ENCODE data around the gene FOXQ1. TPM values are rescaled to one million over a fixed set of nuclear protein-coding genes. Genes with fewer than 3 reads are reported as not detected.

Gene FOXQ1
- total RNA-seq, 2 donors from 2014 or later: 4.9 to 17.4 TPM

DNA sequence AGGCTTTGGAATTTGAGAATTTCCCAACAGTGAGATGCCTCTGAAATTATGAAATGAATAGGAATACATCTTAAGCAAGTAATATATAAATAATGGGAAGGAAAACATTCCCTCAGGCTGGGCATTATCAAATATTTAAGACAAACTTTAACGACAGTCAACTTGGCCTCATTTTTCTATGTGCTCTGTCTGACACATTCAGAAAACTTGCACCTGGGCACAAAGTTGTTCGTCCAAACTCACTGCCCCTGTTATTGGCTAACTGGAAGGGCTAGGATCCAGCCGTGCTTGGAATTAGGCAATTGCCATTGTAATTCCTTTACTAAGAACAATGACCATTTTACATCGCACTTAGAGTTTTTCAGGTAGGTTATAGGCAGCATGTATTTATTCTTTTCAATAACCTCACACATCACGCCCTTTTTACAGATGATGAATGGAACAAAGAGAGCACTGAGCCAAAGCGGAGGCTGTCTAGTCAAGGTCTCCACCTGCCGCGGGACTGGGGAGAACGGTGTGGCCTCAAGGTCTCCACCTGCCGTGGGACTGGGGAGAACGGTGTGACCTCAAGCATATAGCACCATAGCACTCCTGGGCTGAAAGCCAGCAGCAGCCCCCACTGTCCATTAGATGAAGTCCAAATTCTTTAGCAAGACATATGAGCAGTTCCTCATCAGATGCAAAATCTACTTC, 40.7 kb upstream of the FOXQ1 start:
- intact Hi-C loops (cut with DNase I): no loop called here
- Histone ChIP-seq H3K9me3 (no peaks in the 10 kb centered on the region), H3K27me3 (no peaks in the 10 kb centered on the region), H3K4me1 (no peaks in the 10 kb centered on the region), H3K27ac (peak overlapping the region in 1 of 4 donors; percentile 21), H3K36me3 (replicated peaks in 1 of 2; ENCODE audit: insufficient read depth in 1 of 2, low read depth in 2 of 2) (no peaks in the 10 kb centered on the region), H3K4me3 (no peak overlapping the region)
- 15 to 26% methylated on average over 11 of the region's 11 CpGs for WGBS, 2 donors
- TF ChIP-seq POLR2A (IDR thresholded peaks at IDR 0.05): no peak
- TF ChIP-seq, protein P1, sequence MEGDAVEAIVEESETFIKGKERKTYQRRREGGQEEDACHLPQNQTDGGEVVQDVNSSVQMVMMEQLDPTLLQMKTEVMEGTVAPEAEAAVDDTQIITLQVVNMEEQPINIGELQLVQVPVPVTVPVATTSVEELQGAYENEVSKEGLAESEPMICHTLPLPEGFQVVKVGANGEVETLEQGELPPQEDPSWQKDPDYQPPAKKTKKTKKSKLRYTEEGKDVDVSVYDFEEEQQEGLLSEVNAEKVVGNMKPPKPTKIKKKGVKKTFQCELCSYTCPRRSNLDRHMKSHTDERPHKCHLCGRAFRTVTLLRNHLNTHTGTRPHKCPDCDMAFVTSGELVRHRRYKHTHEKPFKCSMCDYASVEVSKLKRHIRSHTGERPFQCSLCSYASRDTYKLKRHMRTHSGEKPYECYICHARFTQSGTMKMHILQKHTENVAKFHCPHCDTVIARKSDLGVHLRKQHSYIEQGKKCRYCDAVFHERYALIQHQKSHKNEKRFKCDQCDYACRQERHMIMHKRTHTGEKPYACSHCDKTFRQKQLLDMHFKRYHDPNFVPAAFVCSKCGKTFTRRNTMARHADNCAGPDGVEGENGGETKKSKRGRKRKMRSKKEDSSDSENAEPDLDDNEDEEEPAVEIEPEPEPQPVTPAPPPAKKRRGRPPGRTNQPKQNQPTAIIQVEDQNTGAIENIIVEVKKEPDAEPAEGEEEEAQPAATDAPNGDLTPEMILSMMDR (IDR thresholded peaks at IDR 0.05): no peak
- DNase-seq (peak in 3 of 4 donors; percentile 55 to 70 (median 58)), ATAC-seq (peak; percentile 33)

DNA sequence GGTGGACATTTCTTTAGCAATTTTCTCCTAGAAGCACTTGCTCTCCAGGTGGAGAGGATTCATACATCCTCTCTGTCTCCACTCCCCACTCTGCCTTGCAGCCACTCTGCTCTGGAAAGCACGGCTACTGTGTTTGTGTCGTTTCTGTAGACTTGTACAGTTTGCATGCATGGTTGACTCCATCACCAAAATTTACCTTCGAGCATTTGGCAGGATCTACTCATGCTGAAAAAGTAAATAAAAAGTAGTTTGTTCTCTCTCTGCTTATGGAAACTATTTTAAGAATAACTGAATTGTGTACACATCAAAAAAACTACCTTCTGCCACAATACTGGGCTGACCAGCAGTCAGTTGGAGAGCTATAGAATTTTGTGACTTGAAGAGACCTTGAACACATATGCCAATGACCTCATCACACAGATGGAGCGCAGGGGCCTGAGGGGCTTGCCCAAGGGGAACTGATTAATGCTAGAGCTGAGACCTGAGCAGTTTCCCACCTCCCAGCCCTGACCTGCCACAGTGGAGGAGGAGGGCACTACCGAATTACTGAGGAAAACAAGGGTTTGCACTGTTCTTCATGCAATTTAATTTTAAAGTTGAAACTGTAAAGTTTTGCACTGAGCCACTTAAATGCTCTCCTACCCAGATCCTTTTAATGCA, 33.7 kb upstream of the FOXQ1 start:
- no peak overlapping the region for H3K27ac ChIP-seq
- no peaks in the 10 kb centered on the region for H3K9me3 ChIP-seq
- ATAC-seq: no peak
- TF ChIP-seq, protein P1 (IDR thresholded peaks at IDR 0.05): no peak
- no peak for TF ChIP-seq POLR2A (IDR thresholded peaks at IDR 0.05)
- 53 to 60% methylated on average over 5 of the region's 5 CpGs for WGBS, 2 donors
- intact Hi-C loops (cut with DNase I): no loop called here
- H3K4me1 ChIP-seq: peaks cover 2% of the 10 kb centered on the region
- H3K27me3 ChIP-seq: no peaks in the 10 kb centered on the region
- no peaks in the 10 kb centered on the region for H3K36me3 ChIP-seq (replicated peaks in 1 of 2; ENCODE audit: insufficient read depth in 1 of 2, low read depth in 2 of 2)
- no peak for DNase-seq
- H3K4me3 ChIP-seq: no peak overlapping the region

DNA sequence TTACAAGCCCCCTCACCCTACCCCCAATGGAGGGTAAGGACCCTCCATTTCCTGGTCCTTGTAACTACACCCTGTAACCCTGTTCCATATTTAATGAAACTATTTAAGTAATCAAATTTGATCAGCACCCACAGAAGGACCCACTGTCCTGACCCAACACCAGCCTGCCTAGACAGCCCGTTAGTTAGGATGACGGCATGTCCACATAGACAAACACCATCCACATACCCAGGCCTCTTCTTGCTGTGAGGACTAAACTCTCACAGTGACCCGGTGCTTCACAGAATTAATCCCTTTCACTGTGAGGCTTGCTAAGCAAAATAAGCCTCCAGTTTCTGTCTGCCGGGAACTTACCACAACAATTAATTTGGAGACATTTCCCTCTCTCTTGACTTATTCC, 32.8 kb upstream of the FOXQ1 start:
- no peak overlapping the region for H3K27ac ChIP-seq
- no peaks in the 10 kb centered on the region for H3K9me3 ChIP-seq
- ATAC-seq (no peak), DNase-seq (no peak)
- intact Hi-C loops (cut with DNase I): no loop called here
- H3K4me3 ChIP-seq: no peak overlapping the region
- H3K4me1 ChIP-seq: peaks cover 9% of the 10 kb centered on the region
- no peaks in the 10 kb centered on the region for H3K27me3 ChIP-seq
- TF ChIP-seq, protein P1 (IDR thresholded peaks at IDR 0.05): no peak
- no peak for TF ChIP-seq POLR2A (IDR thresholded peaks at IDR 0.05)
- H3K36me3 ChIP-seq (replicated peaks in 1 of 2; ENCODE audit: insufficient read depth in 1 of 2, low read depth in 2 of 2): no peaks in the 10 kb centered on the region
- WGBS, 2 donors: 88 to 90% methylated on average over 4 of the region's 4 CpGs

DNA sequence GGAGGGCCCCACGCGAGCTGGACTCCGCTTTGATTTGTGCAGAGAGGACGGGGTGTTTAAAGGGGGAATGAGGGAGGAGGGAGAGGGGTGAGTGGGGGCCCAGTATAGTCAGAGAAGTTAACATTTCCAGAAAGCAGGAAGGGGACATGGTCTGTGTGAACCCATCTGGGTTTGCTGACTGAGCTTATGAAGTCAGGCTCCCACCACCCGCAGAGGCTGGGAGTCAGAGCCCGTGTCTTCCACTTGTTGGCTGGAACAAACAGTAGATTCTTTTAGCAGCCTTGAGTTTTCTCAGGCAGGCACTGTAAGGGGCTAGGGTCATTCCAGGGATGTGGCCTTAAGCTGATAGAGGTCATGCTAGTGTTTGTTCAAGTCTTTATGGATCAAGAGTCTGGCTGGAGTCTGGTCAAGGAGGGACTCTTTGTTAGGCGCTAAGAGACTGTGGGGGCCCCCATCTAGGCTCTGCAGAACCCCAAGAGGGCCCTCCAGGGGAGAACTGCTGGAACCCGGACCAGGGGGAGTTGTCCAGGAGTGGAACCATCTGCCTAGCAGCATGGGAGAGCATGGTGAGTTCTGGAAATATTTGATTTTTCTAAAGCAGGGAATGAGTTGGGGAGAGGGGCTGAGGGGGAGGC, 31.1 kb upstream of the FOXQ1 start:
- Histone ChIP-seq H3K27ac (no peak overlapping the region), H3K27me3 (no peaks in the 10 kb centered on the region), H3K9me3 (no peaks in the 10 kb centered on the region), H3K36me3 (replicated peaks in 1 of 2; ENCODE audit: insufficient read depth in 1 of 2, low read depth in 2 of 2) (no peaks in the 10 kb centered on the region), H3K4me3 (no peak overlapping the region), H3K4me1 (peaks cover 9% of the 10 kb centered on the region)
- no peak for TF ChIP-seq POLR2A (IDR thresholded peaks at IDR 0.05)
- TF ChIP-seq, protein P1 (IDR thresholded peaks at IDR 0.05): no peak
- 77 to 91% methylated on average over 8 of the region's 8 CpGs for WGBS, 2 donors
- DNase-seq: no peak
- no peak for ATAC-seq
- intact Hi-C loops (cut with DNase I): no loop called here
